HG03045 (cell line): ENCODE results near the gene IL17B.

Experiments used
- ATAC-seq: cut with Tn5 transposase; IDR thresholded peaks from one replicate; pipeline ENCODE4 v1.9.1; 2021; ENCODE audit warnings: mild to moderate bottlenecking, moderate library complexity; ENCODE audit not compliant: unreplicated experiment

IL17B gene

GRCh38 chr5:149325894-149326293, 53.2 kb downstream of the IL17B start:
- ATAC-seq, result no peak

GRCh38 chr5:149325166-149325735, 53.8 kb downstream of the IL17B start:
- no peak for ATAC-seq

- ATAC-seq, result no peak
These were observed 54.5 kb downstream of the IL17B start for GRCh38 chr5:149324641-149325040.
